HCT116 (cell line): ENCODE data around the gene ACRBP. TPM values are rescaled to one million over a fixed set of nuclear protein-coding genes. Genes with fewer than 3 reads are reported as not detected.

Experiments used
- ATAC-seq: fragments of 200-7000 bp; cut with Tn5 transposase; 2 replicates; pipeline ENCODE4 v1.9.1; 2020; ENCODE audit warnings: mild to moderate bottlenecking, moderate library complexity
- BruUV-seq: library from RNA; stranded (reverse); fragments of 400-500 nt; replicated peaks from 2 replicates; lab custom pipeline; 2021; lab: Mats Ljungman, UMichigan
- CTCF ChIA-PET: fragments of 300-600 bp; sonication (Branson Sonifier 250); formaldehyde crosslinking; loops from one replicate; lab custom pipeline; 2021; ENCODE audit warnings: antibody characterized with exemption; lab: Charles Lee
- POLR2A ChIA-PET: fragments of 300-600, 350-600 bp; sonication (Branson Sonifier 250); formaldehyde crosslinking; loops from one replicate; lab custom pipeline; 2021; ENCODE audit warnings: antibody characterized with exemption; lab: Charles Lee
- RAD21 ChIA-PET, 2 experiments: fragments of 300-600 bp; sonication (Branson Sonifier 250); formaldehyde crosslinking; loops; one replicate each; lab custom pipeline; 2023; ENCODE audit warnings: low total read pairs in 2 of 2; ENCODE audit not compliant: uncharacterized antibody in 2 of 2, unreplicated experiment in 2 of 2, low non-redundant PET in 1 of 2; lab: Charles Lee
- DNase-seq: peaks from one replicate; pipeline ENCODE4 v3.0.0-alpha.2; 2010; ENCODE audit warnings: low read depth, low spot score
- H2AFZ ChIP-seq: fragments of 200-600 bp; shearing (Covaris generic), sonication (generic); 2 replicates; pipeline ENCODE4 v1.6.1; 2017; ENCODE audit warnings: low read depth, mixed run types, mixed read lengths, antibody characterized with exemption, low read length; ENCODE audit not compliant: poor library complexity, severe bottlenecking
- H3K27ac ChIP-seq: 2 replicates; pipeline ENCODE4 v1.5.1; 2012; ENCODE audit warnings: low read depth, low read length
- H3K27me3 ChIP-seq: fragments of 200-600 bp; sonication (generic); 2 replicates; pipeline ENCODE4 v1.6.1; 2016; ENCODE audit warnings: mixed run types, low read length, mixed read lengths; ENCODE audit not compliant: insufficient read depth
- H3K36me3 ChIP-seq, 2 experiments: fragments of 200-500 bp in 1 of 2; fragments of 200-600 bp in 1 of 2; sonication (Bioruptor generic) in 1 of 2; sonication (generic) in 1 of 2; 2 replicates each; pipeline versions ENCODE4 v1.5.1 to v1.6.1; 2014 to 2016; ENCODE audit warnings: low read length in 2 of 2, inconsistent platforms in 1 of 2, mixed read lengths in 1 of 2, mixed run types in 1 of 2; ENCODE audit not compliant: insufficient read depth in 2 of 2, control insufficient read depth in 1 of 2
- H3K4me1 ChIP-seq, 2 experiments: fragments of 200-600 bp in 1 of 2; sonication (generic) in 1 of 2; 2 replicates each; pipeline versions ENCODE4 v1.5.1 to v1.6.1; 2012 to 2017; ENCODE audit warnings: low read length in 2 of 2, inconsistent platforms in 1 of 2, mild to moderate bottlenecking in 1 of 2, mixed read lengths in 1 of 2, mixed run types in 1 of 2, moderate library complexity in 1 of 2; ENCODE audit not compliant: insufficient read depth in 2 of 2, control insufficient read depth in 1 of 2
- H3K4me2 ChIP-seq: fragments of 200-600 bp; sonication (generic); 2 replicates; pipeline ENCODE4 v1.6.1; 2017; ENCODE audit warnings: mixed run types, low read length, mixed read lengths
- H3K4me3 ChIP-seq, 2 experiments: fragments of 200-600 bp in 1 of 2; sonication (generic) in 1 of 2; replicated peaks in 1 of 2; 2 replicates each; pipeline ENCODE4 v1.5.1; 2011 to 2016; ENCODE audit warnings: low read length in 2 of 2, control low read depth in 1 of 2, low read depth in 1 of 2, mild to moderate bottlenecking in 1 of 2, mixed read lengths in 1 of 2, mixed run types in 1 of 2
- H3K79me2 ChIP-seq: fragments of 200-600 bp; sonication (generic); 2 replicates; pipeline ENCODE4 v1.6.1; 2017; ENCODE audit warnings: mild to moderate bottlenecking, mixed run types, low read length, moderate library complexity, mixed read lengths; ENCODE audit not compliant: insufficient read depth
- H3K9ac ChIP-seq: fragments of 200-600 bp; sonication (generic); 2 replicates; pipeline ENCODE4 v1.6.1; 2016; ENCODE audit warnings: low read length, mixed read lengths
- H3K9me2 ChIP-seq: fragments of 200-600 bp; sonication (generic), shearing (Covaris generic); 2 replicates; pipeline ENCODE4 v1.6.1; 2017; ENCODE audit warnings: mixed run types, mild to moderate bottlenecking, moderate library complexity; ENCODE audit not compliant: insufficient read depth
- H3K9me3 ChIP-seq, 2 experiments: fragments of 200-500 bp in 1 of 2; fragments of 200-600 bp in 1 of 2; sonication (Bioruptor generic) in 1 of 2; sonication (generic) in 1 of 2; 2 replicates each; pipeline ENCODE4 v1.6.1; 2014 to 2017; ENCODE audit warnings: low read length in 2 of 2, mixed read lengths in 2 of 2, inconsistent platforms in 1 of 2, low read depth in 1 of 2, mild to moderate bottlenecking in 1 of 2, mixed run types in 1 of 2, moderate library complexity in 1 of 2; ENCODE audit not compliant: control insufficient read depth in 1 of 2, insufficient read depth in 1 of 2
- H4K20me1 ChIP-seq: fragments of 200-600 bp; sonication (generic), shearing (Covaris generic); 2 replicates; pipeline ENCODE4 v1.6.1; 2017; ENCODE audit warnings: mixed run types, mild to moderate bottlenecking, moderate library complexity; ENCODE audit not compliant: insufficient read depth
- CBX3 ChIP-seq: IDR thresholded peaks from 2 replicates; pipeline ENCODE4 v1.6.1; 2012; ENCODE audit warnings: low read depth
- EZH2 ChIP-seq: fragments of 200-600 bp; sonication (generic); IDR thresholded peaks from 2 replicates; pipeline ENCODE4 v1.6.1; 2017; ENCODE audit warnings: antibody characterized with exemption, mixed run types
- EZH2phosphoT487 ChIP-seq: fragments of 200-600 bp; IDR thresholded peaks from 2 replicates; pipeline ENCODE4 v1.6.1; 2018; ENCODE audit warnings: antibody characterized with exemption, borderline replicate concordance
- FOSL1 ChIP-seq: IDR thresholded peaks from 2 replicates; pipeline ENCODE4 v1.6.1; 2012; ENCODE audit warnings: low read depth
- JUND ChIP-seq: IDR thresholded peaks from 2 replicates; pipeline ENCODE4 v1.6.1; 2012
- POLR2A ChIP-seq: IDR thresholded peaks from 2 replicates; pipeline ENCODE4 v1.7.0; 2011; ENCODE audit warnings: borderline replicate concordance; ENCODE audit not compliant: insufficient read depth, insufficient read length; ENCODE audit errors: extremely low read depth
- RAD21 ChIP-seq: IDR thresholded peaks from 2 replicates; pipeline ENCODE4 v1.6.1; 2012; ENCODE audit warnings: low read depth, mild to moderate bottlenecking
- SP1 ChIP-seq: IDR thresholded peaks from 2 replicates; pipeline ENCODE4 v1.6.1; 2012; ENCODE audit warnings: low read depth
- YY1 ChIP-seq: IDR thresholded peaks from 2 replicates; pipeline ENCODE4 v1.6.1; 2011; ENCODE audit warnings: low read length, low read depth, moderate library complexity, mild to moderate bottlenecking; ENCODE audit not compliant: insufficient replicate concordance; ENCODE audit errors: extremely low read depth
- intact Hi-C: fragments of 100-400 bp; cut with micrococcal nuclease; formaldehyde crosslinking; loops from 2 replicates; pipeline ENCODE4 v1.10.0; 2022
- total RNA-seq: library from RNA; stranded (reverse); gene quantifications from one replicate; pipeline ENCODE4 v1.2.1, GENCODE V29; 2021; ENCODE audit not compliant: unreplicated experiment
- TF ChIP-seq, protein P1 (sequence below): IDR thresholded peaks from 2 replicates; pipeline ENCODE4 v1.6.1; 2012
- TF ChIP-seq, protein P2 (sequence below), 3 experiments: fragments of 200-600 bp in 1 of 3; sonication (generic) in 1 of 3; IDR thresholded peaks in 2 of 3; conservative IDR thresholded peaks in 1 of 3; 2 replicates each; pipeline ENCODE4 v1.5.1; 2012 to 2017; ENCODE audit warnings: low read depth in 2 of 3, low read length in 2 of 3, antibody characterized with exemption in 1 of 3, borderline replicate concordance in 1 of 3, control low read depth in 1 of 3, mild to moderate bottlenecking in 1 of 3, mixed read lengths in 1 of 3, mixed run types in 1 of 3, moderate library complexity in 1 of 3; ENCODE audit not compliant: insufficient read depth in 1 of 3

The ACRBP gene
- total RNA-seq, 1 experiment from 2014 or later, result 1.0 TPM

- TF ChIP-seq RAD21 (no peak), POLR2A (no peak), EZH2 (no peak), YY1 (no peak), SP1 (no peak), FOSL1 (no peak), JUND (no peak), EZH2phosphoT487 (no peak)
- TF ChIP-seq, protein P1, sequence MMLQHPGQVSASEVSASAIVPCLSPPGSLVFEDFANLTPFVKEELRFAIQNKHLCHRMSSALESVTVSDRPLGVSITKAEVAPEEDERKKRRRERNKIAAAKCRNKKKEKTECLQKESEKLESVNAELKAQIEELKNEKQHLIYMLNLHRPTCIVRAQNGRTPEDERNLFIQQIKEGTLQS, result no peak
Observed at GRCh38 chr12:6620885-6621274, 26.4 kb downstream of the ACRBP start (continued).

DNA sequence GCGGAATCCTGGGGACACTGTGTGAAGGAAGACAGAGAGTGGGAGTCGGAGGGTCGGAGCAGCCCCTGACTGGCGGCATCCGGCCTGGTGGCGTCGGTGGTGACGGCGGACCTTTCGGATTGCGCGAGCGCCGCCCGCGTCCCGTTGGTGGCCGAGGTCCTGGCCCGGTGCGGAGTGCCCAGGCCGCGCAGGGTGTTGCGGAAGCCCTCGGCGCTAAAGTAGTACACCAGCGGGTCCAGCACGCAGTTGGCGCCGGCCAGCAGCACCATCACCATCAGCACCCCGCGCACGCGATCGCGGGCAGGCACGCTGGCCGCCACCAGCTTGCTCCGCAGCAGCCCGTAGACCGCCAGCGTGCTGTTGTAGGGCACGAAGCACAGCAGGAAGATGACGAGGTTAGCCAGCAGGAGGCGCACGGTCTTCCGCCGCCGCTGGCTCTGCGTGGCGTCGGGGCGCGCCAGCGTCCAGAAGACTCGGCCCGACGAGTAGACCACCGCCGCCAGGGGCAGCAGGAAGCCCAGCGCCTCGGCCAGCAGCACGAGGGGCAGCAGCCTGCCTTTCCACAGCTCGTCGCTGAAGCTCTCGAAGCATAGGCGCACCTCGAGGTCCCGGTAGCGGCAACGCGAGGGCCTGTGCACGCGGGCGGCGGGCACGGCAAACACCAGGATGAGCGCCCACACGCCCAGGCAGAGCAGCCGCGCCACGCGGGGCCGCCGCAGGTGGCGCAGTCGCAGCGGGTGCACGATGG is 26.9 kb downstream of the ACRBP start:
- RAD21 ChIA-PET, result no interaction called here
- Histone ChIP-seq H3K9ac (no peak overlapping the region), H3K79me2 (no peaks in the 10 kb centered on the region), H3K9me2 (no peaks in the 10 kb centered on the region)
- POLR2A ChIA-PET, result no interaction called here
- no peak for DNase-seq
- no peak for TF ChIP-seq CBX3
- TF ChIP-seq, protein P2, sequence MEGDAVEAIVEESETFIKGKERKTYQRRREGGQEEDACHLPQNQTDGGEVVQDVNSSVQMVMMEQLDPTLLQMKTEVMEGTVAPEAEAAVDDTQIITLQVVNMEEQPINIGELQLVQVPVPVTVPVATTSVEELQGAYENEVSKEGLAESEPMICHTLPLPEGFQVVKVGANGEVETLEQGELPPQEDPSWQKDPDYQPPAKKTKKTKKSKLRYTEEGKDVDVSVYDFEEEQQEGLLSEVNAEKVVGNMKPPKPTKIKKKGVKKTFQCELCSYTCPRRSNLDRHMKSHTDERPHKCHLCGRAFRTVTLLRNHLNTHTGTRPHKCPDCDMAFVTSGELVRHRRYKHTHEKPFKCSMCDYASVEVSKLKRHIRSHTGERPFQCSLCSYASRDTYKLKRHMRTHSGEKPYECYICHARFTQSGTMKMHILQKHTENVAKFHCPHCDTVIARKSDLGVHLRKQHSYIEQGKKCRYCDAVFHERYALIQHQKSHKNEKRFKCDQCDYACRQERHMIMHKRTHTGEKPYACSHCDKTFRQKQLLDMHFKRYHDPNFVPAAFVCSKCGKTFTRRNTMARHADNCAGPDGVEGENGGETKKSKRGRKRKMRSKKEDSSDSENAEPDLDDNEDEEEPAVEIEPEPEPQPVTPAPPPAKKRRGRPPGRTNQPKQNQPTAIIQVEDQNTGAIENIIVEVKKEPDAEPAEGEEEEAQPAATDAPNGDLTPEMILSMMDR (IDR thresholded peaks at IDR 0.05 in 2 of 3, conservative IDR thresholded peaks at IDR 0.05 in 1 of 3; ENCODE audit: borderline replicate concordance in 1 of 3, insufficient read depth in 1 of 3, low read depth in 2 of 3, low read length in 2 of 3), result peak in 1 of 3 experiments; percentile 21; a peak in 2 of 6 replicates
- TF ChIP-seq, all 23 proteins: peak for 1
- Histone ChIP-seq H3K4me3 (no peak overlapping the region), H4K20me1 (no peaks in the 10 kb centered on the region), H2AFZ (no peak overlapping the region), H3K4me2 (no peak overlapping the region), H3K9me3 (no peaks in the 10 kb centered on the region), H3K27me3 (no peaks in the 10 kb centered on the region), H3K4me1 (peaks cover 3 to 12% of the 10 kb centered on the region in 2 experiments; a peak in 3 of 4 replicates), H3K27ac (no peak overlapping the region), H3K36me3 (no peaks in the 10 kb centered on the region)
- no peak for ATAC-seq
- CTCF ChIA-PET, result no interaction called here
- intact Hi-C loops, result no loop called here
- BruUV-seq, result no TSS peak
